MM.1S (cell line): ENCODE data around the gene PRKRIP1.

Source experiments
- CTCF ChIP-seq: fragments of 300-600 bp; sonication (generic); IDR thresholded peaks from 2 replicates; pipeline ENCODE4 v1.5.1; 2016; ENCODE audit warnings: antibody characterized with exemption, low read length, mixed read lengths
- EZH2 ChIP-seq: fragments of 300-600 bp; sonication (generic); optimal IDR thresholded peaks from 2 replicates; pipeline ENCODE3; 2017; ENCODE audit warnings: low read depth, mild to moderate bottlenecking, antibody characterized with exemption, low read length, mixed read lengths

- TF ChIP-seq EZH2 (no peak), CTCF (no peak)
These were observed 502 bp downstream of the PRKRIP1 start for GRCh38 chr7:102396710-102397019.
